Skin of body (tissue), 3 donors: Measurements from ENCODE around the gene SPZ1. TPM values are rescaled to one million over a fixed set of nuclear protein-coding genes. Genes with fewer than 3 reads are reported as not detected.
"Not testable (repeated sequence)": the region's sequence is repeated elsewhere in the genome, so short reads cannot be mapped to it uniquely, and the experiment has no call there.

Experiments
- DNase-seq: peaks from one replicate; lab custom pipeline; 2025; lab: John Stamatoyannopoulos, UW
- small RNA-seq: library from RNA; depleted of rRNA; stranded (forward); fragments of <200 nt; gene quantifications from one replicate; pipeline ENCODE3, GENCODE V24; 2014; ENCODE audit warnings: low replicate concordance
- total RNA-seq: library from RNA; depleted of rRNA; stranded (reverse); fragments of >200 nt; gene quantifications from one replicate; pipeline ENCODE4 v1.2.3, GENCODE V29; 2014

The SPZ1 gene
- total RNA-seq, 1 donor from 2014 or later, result not detected

DNA sequence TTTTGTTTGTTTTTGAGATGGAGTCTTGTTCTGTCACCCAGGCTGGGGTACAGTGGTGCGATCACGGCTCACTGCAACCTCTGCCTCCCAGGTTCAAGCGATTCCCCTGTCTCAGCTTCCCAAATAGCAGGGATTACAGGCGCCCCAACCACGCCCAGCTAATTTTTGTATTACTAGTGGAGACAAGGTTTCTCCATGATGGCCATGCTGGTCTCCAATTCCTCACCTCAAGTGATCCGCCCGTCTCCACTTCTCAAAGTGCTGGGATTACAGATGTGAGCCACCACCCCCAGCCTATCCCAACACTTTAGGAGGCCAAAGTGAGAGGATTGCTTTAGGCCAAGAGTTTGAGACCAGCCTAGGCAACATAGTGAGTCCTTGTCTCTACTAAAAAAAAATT, 19.3 kb downstream of the SPZ1 start:
- no peak for DNase-seq

GRCh38 chr5:80341016-80341775, 21.4 kb downstream of the SPZ1 start:
- DNase-seq, result no peak

DNA sequence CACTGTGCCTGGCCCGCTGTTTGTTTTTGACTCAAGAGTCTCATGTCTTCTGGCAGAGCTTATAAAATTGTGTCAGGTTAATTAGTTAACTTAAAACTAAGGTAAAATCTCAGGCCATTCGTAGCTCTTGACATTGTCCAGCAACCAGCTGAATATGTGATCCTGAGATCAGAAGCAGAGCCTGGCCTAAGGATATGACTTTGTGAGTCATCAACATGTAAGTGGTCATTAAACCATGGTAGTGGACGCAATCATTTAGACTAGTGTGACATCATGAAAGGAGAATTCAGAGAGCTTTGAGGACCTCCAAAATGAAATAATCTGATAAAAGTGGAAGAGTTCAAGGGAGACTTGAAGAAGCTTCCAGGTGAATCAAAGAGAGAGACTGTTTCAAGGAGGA, 23.3 kb downstream of the SPZ1 start:
- no peak for DNase-seq

DNA sequence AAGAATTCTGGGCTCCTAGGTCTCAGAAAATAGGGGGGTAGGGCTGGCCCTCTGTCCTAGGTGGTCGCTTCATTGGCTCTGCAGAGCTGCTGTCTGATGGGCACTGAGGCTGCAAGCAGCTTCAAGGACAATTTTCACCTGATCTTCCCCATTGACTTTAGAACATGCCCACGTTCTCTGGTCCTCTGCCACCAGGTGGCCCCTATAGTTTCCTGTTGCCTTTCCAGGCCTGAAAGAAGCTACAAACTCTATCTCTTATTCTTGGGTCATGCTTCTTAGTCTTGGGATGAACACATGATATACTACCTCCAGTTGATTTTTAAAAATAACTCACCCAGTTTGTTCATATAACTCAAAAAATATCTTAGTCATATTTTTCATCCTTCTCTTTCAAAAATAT, 26.3 kb downstream of the SPZ1 start:
- DNase-seq, result no peak

GRCh38 chr5:80348171-80348570, 28.4 kb downstream of the SPZ1 start:
- DNase-seq, result no peak

DNA sequence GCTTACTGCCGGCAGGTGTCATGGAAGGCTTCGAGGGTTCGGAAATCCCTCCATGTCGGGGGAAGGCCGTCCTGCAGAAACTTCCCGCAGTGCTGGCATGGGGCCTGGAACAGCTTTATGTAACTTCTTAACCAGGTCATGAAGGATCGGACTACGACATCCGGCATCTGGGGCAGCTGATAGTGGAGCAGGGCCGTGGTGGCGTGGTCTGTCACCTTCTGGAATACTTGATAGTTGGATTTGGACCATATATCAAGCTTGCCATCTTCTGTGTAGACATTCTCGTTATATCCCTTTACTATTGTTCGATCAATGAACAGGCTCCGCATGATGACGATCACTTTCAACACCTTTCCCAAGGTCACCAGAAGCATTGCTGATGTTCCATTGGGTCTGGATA, 31.2 kb downstream of the SPZ1 start:
- DNase-seq, result not testable (repeated sequence)

DNA sequence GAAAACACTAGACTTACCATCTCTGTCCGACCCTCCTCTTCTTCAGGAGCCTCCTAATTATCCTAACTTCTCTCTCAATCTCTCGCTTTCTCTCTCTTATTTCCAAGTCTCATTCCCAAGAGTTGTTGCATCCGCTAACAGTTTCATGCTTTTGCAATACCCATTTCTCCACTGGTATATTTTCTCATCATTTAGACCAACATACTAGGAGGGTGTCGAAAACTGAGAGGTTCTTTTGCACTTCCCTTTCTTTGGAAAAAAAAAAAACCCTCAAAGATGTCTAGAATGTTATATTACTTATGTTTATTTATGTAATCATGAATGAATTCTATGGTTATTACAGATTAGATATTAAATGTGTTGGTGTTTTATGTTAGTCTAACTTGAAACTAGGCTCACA, 35.9 kb downstream of the SPZ1 start:
- no peak for DNase-seq

DNA sequence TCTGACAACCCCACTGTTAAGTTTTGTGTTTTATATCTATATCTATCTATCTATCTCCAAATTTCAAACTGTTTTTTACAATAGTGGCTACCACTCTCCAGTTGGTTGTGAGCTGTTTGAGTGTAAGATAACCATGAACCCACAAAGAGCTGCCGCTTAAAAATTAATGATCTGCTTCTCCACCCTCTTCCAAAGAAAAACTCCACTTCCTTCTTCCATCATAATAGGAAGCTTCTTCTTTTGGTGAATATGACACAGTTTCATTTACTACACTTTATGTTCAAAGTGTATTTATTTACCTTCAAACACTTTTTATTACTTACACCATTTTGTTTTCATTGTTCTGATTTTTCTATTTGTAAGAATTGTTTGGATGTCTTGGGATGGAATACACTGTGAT, 37.9 kb downstream of the SPZ1 start:
- DNase-seq, result no peak

DNA sequence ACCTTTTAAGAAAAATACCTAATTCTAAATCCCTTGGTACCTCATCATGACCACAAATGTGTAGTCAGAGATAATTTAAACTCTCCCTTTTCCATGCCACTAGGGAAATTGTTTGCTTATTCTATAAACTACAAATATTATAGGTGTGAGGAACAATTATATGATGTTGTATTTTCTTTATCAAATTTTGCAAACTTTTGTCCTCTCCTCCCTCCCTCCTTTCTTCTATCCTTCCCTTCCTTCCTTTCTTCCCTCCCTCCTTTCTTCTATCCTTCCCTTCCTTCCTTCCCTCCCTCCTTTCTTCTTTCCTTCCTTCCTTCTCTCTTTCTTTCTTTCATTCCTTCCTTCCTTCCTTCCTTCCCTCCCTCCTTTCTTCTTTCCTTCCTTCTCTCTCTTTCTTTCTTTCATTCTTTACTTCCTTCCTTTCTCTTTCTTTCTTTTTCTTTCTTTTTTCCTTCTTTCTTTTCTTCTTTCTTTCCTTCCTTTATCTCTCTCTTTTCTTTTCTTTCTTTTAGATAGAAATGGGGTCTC, 41.2 kb downstream of the SPZ1 start:
- DNase-seq, result no peak

GRCh38 chr5:80364892-80365291, 45.1 kb downstream of the SPZ1 start:
- no peak for DNase-seq

DNA sequence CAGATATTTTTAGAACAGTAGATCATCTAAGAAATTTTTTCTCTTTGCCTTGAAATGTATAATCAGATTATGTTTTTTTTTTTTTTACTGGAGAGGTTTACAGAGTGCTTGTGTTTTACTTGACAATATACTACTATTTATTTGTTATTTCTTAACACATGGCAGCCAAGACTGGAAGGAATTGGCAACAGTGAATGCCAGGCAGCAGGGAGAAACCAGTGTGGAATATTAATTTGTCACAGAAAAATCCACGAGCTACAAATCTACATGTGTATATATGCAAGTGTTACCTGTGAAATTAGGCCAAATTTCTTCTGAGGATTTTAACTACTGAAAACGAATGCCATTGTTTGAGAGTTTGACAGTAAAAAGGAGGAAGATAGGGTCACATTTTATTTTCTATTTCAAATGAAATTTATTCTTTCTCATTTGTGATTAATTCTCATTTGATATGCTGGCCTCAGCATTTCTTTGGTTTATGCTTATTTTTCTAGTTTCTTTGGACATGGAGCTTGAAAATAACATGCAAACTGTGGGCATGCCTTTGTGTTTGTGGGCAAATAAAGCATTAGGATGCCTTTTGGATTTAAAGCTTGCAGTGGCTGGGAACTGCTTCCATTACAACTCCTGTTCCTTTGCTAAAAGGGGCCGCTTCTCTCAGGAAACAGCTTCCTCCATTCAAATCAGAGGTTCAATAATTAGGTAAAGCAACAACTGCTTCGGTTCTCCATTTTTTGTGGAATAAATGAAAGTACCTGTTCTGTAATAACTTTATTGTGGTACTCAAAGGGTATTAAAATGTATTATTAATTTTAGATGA, 49.1 kb downstream of the SPZ1 start:
- no peak for DNase-seq

- DNase-seq, result no peak
Observed at GRCh38 chr5:80369521-80369920, 49.7 kb downstream of the SPZ1 start.

GRCh38 chr5:80370390-80370789, 50.6 kb downstream of the SPZ1 start:
- DNase-seq, result no peak

Small RNAs within 50 kb of the gene (small RNA-seq; reads per million reads assigned to genes)
- gene AC026410.2 (not detected), gene RF00322 (not detected), gene RNU6-211P (not detected)

Other genes starting within 250 kb of the SPZ1 start
- gene SERINC5, start 64.0 kb upstream of the SPZ1 start, total RNA-seq, result 41.2 TPM
- 67.6 TPM for gene ZFYVE16, start 88.1 kb downstream of the SPZ1 start, total RNA-seq
- gene FAM151B, start 168.1 kb downstream of the SPZ1 start, total RNA-seq, result 7.6 TPM